CD4-positive, alpha-beta T cell (primary cell): ENCODE measurements around the gene GRIA1. TPM values are rescaled to one million over a fixed set of nuclear protein-coding genes. Genes with fewer than 3 reads are reported as not detected.

Experiments used
- ATAC-seq: fragments of 200-7000 bp; cut with Tn5 transposase; one replicate; pipeline ENCODE4 v1.10.0; 2022; ENCODE audit warnings: mild to moderate bottlenecking; ENCODE audit not compliant: poor library complexity
- CTCF ChIA-PET: fragments of 350-600 bp; sonication (Branson Sonifier 250); formaldehyde crosslinking; loops from one replicate; lab custom pipeline; 2021; ENCODE audit warnings: antibody characterized with exemption, inconsistent platforms; lab: Charles Lee
- POLR2A ChIA-PET: fragments of 350-600 bp; sonication (Branson Sonifier 250); formaldehyde crosslinking; loops from one replicate; lab custom pipeline; 2021; ENCODE audit warnings: antibody characterized with exemption, inconsistent platforms; lab: Charles Lee
- DNase-seq, 14 experiments: peaks; one replicate each; pipeline ENCODE4 v3.0.0-alpha.2; 2013 to 2020; ENCODE audit warnings: mixed read lengths in 2 of 14
- H3K27ac ChIP-seq, 2 donors: one replicate each; pipeline versions ENCODE4 v1.5.1 to v1.7.0; 2013; ENCODE audit warnings: low read length in 2 of 2, low read depth in 1 of 2, mild to moderate bottlenecking in 1 of 2
- H3K27me3 ChIP-seq, 2 experiments: 1 replicate in 1 of 2; 2 replicates in 1 of 2; pipeline versions ENCODE4 v1.6.1 to v1.7.0; 2013; ENCODE audit warnings: low read length in 2 of 2, control low read depth in 1 of 2, mild to moderate bottlenecking in 1 of 2, moderate library complexity in 1 of 2; ENCODE audit not compliant: insufficient read depth in 2 of 2, control insufficient read depth in 1 of 2
- H3K36me3 ChIP-seq: one replicate; pipeline ENCODE4 v1.6.1; 2013; ENCODE audit warnings: low read length, control low read depth; ENCODE audit not compliant: insufficient read depth
- H3K4me1 ChIP-seq: one replicate; pipeline ENCODE4 v1.6.1; 2013; ENCODE audit warnings: low read length, control low read depth; ENCODE audit not compliant: insufficient read depth
- H3K4me3 ChIP-seq: one replicate; pipeline ENCODE4 v1.5.1; 2013; ENCODE audit warnings: mild to moderate bottlenecking, low read length, moderate library complexity
- H3K9me3 ChIP-seq, 2 experiments: 1 replicate in 1 of 2; 2 replicates in 1 of 2; pipeline versions ENCODE4 v1.6.1 to v1.7.0; 2013; ENCODE audit warnings: low read length in 2 of 2, mild to moderate bottlenecking in 2 of 2, control low read depth in 1 of 2, moderate library complexity in 1 of 2; ENCODE audit not compliant: control insufficient read depth in 1 of 2, insufficient read depth in 1 of 2
- H3K27ac Mint-ChIP-seq: one replicate; pipeline ENCODE4 v1.8.0; 2020; ENCODE audit warnings: mixed read lengths
- H3K27me3 Mint-ChIP-seq: one replicate; pipeline ENCODE4 v1.8.0; 2021; ENCODE audit warnings: mixed read lengths
- H3K36me3 Mint-ChIP-seq: one replicate; pipeline ENCODE4 v1.8.0; 2021; ENCODE audit warnings: low read depth, mixed read lengths
- H3K4me1 Mint-ChIP-seq: one replicate; pipeline ENCODE4 v1.8.0; 2021; ENCODE audit warnings: low read depth, mixed read lengths
- H3K4me3 Mint-ChIP-seq: one replicate; pipeline ENCODE4 v1.8.0; 2020; ENCODE audit warnings: mild to moderate bottlenecking, mixed read lengths
- H3K9me3 Mint-ChIP-seq: one replicate; pipeline ENCODE4 v1.8.0; 2020; ENCODE audit warnings: mixed read lengths
- CTCF ChIP-seq: fragments of 200-600 bp; IDR thresholded peaks from one replicate; pipeline ENCODE4 v1.8.0; 2022; ENCODE audit warnings: antibody characterized with exemption, mild to moderate bottlenecking
- intact Hi-C, 2 experiments: fragments of 100-400 bp; cut with DNase I in 1 of 2; cut with micrococcal nuclease in 1 of 2; formaldehyde crosslinking; loops; one replicate each; pipeline versions ENCODE4 v1.15.1 to v1.9.0; 2023 to 2025; cut with DNase I, micrococcal nuclease
- total RNA-seq, 174 experiments: library from RNA in 2 of 174; stranded (reverse) in 2 of 174; gene quantifications; one replicate each; pipeline ENCODE4 v1.2.3 and lab custom pipeline; 2021 to 2026

The GRIA1 gene
- total RNA-seq, 2 experiments from 2014 or later, result not detected

GRCh38 chr5:153459051-153459743 lies 31.3 kb upstream of the GRIA1 start:
- H3K27me3 Mint-ChIP-seq, result no peaks in the 10 kb centered on the region
- H3K36me3 Mint-ChIP-seq, result no peaks in the 10 kb centered on the region
- no peaks in the 10 kb centered on the region for H3K4me1 Mint-ChIP-seq
- POLR2A ChIA-PET, result no interaction called here
- H3K27me3 ChIP-seq, result no peaks in the 10 kb centered on the region
- ATAC-seq, result no peak
- H3K9me3 ChIP-seq, result no peaks in the 10 kb centered on the region
- H3K36me3 ChIP-seq, result no peaks in the 10 kb centered on the region
- H3K4me1 ChIP-seq, result no peaks in the 10 kb centered on the region
- no peak overlapping the region for H3K27ac Mint-ChIP-seq
- no peak overlapping the region for H3K27ac ChIP-seq
- H3K4me3 ChIP-seq, result no peak overlapping the region
- H3K9me3 Mint-ChIP-seq, result no peaks in the 10 kb centered on the region
- TF ChIP-seq CTCF, result no peak
- intact Hi-C loops, result no loop called here
- CTCF ChIA-PET, result no interaction called here
- no peak for DNase-seq
- H3K4me3 Mint-ChIP-seq, result no peak overlapping the region

GRCh38 chr5:153460421-153460820 lies 30.0 kb upstream of the GRIA1 start:
- no peaks in the 10 kb centered on the region for H3K4me1 ChIP-seq
- ATAC-seq (no peak), DNase-seq (no peak)
- no peaks in the 10 kb centered on the region for H3K36me3 Mint-ChIP-seq
- no peaks in the 10 kb centered on the region for H3K9me3 ChIP-seq
- H3K4me3 Mint-ChIP-seq, result no peak overlapping the region
- intact Hi-C loops, result no loop called here
- H3K4me3 ChIP-seq, result no peak overlapping the region
- H3K36me3 ChIP-seq, result no peaks in the 10 kb centered on the region
- H3K4me1 Mint-ChIP-seq, result no peaks in the 10 kb centered on the region
- no peak overlapping the region for H3K27ac ChIP-seq
- no peak for TF ChIP-seq CTCF
- ChIA-PET POLR2A (no interaction called here), CTCF (no interaction called here)
- no peaks in the 10 kb centered on the region for H3K27me3 Mint-ChIP-seq
- no peaks in the 10 kb centered on the region for H3K27me3 ChIP-seq
- H3K9me3 Mint-ChIP-seq, result no peaks in the 10 kb centered on the region
- H3K27ac Mint-ChIP-seq, result no peak overlapping the region

GRCh38 chr5:153461341-153461740 lies 29.1 kb upstream of the GRIA1 start:
- no peak for ATAC-seq
- Mint-ChIP-seq H3K4me1 (no peaks in the 10 kb centered on the region), H3K27me3 (no peaks in the 10 kb centered on the region), H3K27ac (no peak overlapping the region), H3K4me3 (no peak overlapping the region), H3K9me3 (no peaks in the 10 kb centered on the region), H3K36me3 (no peaks in the 10 kb centered on the region)
- no peaks in the 10 kb centered on the region for H3K4me1 ChIP-seq
- ChIA-PET POLR2A (no interaction called here), CTCF (no interaction called here)
- no peak overlapping the region for H3K27ac ChIP-seq
- H3K9me3 ChIP-seq, result no peaks in the 10 kb centered on the region
- no peaks in the 10 kb centered on the region for H3K27me3 ChIP-seq
- H3K4me3 ChIP-seq, result no peak overlapping the region
- H3K36me3 ChIP-seq, result no peaks in the 10 kb centered on the region
- no peak for TF ChIP-seq CTCF
- intact Hi-C loops, result no loop called here
- DNase-seq, result no peak
